Measurements from ENCODE around the gene LMBR1. TPM values are rescaled to one million over a fixed set of nuclear protein-coding genes. Genes with fewer than 3 reads are reported as not detected.

The LMBR1 gene
- total and polyA plus RNA-seq, 2 of the 13 experiments (the other 11 are each of a cell fraction or from before 2014, with no cell fraction given), result 20.9 to 39.6 TPM

DNA sequence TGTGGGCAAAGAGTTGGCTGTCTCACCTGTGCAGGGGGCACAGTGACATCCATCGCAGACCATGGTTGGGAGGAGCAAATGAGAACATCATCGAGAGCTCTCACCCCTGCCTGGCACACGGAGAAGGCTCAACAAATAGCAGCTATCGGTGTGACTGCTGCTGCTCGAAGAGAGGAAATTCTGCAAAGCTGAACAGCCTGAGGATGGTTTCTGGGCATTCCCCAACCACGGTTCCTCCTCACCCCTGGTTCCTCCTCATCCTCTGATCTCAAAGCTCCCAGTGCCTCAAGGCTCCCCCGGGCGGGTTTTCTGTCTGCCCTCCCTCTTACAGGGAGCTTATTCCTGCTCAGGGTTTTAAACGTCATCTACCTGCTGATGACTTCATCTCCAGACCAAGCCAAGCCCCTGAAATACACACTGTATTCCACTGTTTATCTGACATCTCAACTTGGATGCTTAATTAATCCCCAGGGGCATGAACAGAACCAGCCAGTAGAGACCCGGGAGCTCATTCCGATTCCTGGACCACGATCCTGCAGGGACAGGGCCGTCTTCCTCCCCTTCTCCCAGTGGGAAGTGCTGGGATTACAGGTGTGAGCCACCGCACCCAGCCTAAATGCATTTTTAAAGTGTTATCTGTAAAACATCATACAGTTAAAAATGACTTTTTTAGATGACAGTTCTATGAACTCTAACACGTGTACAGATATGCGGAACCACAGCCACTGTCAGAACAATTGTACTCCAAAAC lies 37.0 kb upstream of the LMBR1 start:
- no TSS peak for BruUV-seq (replicated peaks)
- DNase-seq (ENCODE audit: low spot score), result no peak
- no peak overlapping the region for H3K4me2 ChIP-seq (ENCODE audit: low read depth, low read length)
- H3K9ac ChIP-seq (ENCODE audit: insufficient read depth, low read depth, low read length), result no peak overlapping the region
- H3K79me2 ChIP-seq (ENCODE audit: insufficient read depth, low read length), result no peaks in the 10 kb centered on the region
- TF ChIP-seq DMAP1 (CRISPR knock-in tag; IDR thresholded peaks at IDR 0.05) (no peak), RFX3 (CRISPR knock-in tag; IDR thresholded peaks at IDR 0.05) (no peak), NPAS2 (CRISPR knock-in tag; IDR thresholded peaks at IDR 0.05; ENCODE audit: borderline replicate concordance) (no peak), ZIK1 (CRISPR knock-in tag; IDR thresholded peaks at IDR 0.05; ENCODE audit: borderline replicate concordance, low read depth) (no peak), ZNF720 (CRISPR knock-in tag; IDR thresholded peaks at IDR 0.05) (no peak), CHD2 (IDR thresholded peaks at IDR 0.05; ENCODE audit: low read depth, low read length) (no peak), ZFP62 (CRISPR knock-in tag; IDR thresholded peaks at IDR 0.05) (no peak), ZFP1 (CRISPR knock-in tag; IDR thresholded peaks at IDR 0.05) (no peak), AGO1 (IDR thresholded peaks at IDR 0.05; ENCODE audit: low read depth, low read length, poor library complexity, severe bottlenecking) (no peak), BHLHE40 (IDR thresholded peaks at IDR 0.05; ENCODE audit: low read length) (no peak), ZNF10 (CRISPR knock-in tag; IDR thresholded peaks at IDR 0.05; ENCODE audit: borderline replicate concordance, low read depth) (no peak), ZNF17 (CRISPR knock-in tag; IDR thresholded peaks at IDR 0.05) (no peak)
- TF ChIP-seq, protein P1, sequence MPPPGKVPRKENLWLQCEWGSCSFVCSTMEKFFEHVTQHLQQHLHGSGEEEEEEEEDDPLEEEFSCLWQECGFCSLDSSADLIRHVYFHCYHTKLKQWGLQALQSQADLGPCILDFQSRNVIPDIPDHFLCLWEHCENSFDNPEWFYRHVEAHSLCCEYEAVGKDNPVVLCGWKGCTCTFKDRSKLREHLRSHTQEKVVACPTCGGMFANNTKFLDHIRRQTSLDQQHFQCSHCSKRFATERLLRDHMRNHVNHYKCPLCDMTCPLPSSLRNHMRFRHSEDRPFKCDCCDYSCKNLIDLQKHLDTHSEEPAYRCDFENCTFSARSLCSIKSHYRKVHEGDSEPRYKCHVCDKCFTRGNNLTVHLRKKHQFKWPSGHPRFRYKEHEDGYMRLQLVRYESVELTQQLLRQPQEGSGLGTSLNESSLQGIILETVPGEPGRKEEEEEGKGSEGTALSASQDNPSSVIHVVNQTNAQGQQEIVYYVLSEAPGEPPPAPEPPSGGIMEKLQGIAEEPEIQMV (CRISPR knock-in tag; IDR thresholded peaks at IDR 0.05; ENCODE audit: low read depth), result no peak
- TF ChIP-seq, protein P2, sequence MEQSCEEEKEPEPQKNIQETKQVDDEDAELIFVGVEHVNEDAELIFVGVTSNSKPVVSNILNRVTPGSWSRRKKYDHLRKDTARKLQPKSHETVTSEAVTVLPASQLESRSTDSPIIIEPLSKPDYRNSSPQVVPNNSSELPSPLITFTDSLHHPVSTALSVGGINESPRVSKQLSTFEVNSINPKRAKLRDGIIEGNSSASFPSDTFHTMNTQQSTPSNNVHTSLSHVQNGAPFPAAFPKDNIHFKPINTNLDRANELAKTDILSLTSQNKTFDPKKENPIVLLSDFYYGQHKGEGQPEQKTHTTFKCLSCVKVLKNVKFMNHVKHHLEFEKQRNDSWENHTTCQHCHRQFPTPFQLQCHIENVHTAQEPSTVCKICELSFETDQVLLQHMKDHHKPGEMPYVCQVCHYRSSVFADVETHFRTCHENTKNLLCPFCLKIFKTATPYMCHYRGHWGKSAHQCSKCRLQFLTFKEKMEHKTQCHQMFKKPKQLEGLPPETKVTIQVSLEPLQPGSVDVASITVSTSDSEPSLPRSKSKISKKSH (CRISPR knock-in tag; IDR thresholded peaks at IDR 0.05; ENCODE audit: borderline replicate concordance), result no peak
- no peak for FAIRE-seq
- POLR2A ChIA-PET, result no interaction called here
- intact Hi-C loops (cut with micrococcal nuclease; ENCODE audit: unreplicated experiment), result no loop called here
- no peak overlapping the region for H2AFZ ChIP-seq (ENCODE audit: low read length)
- CTCF ChIA-PET (ENCODE audit: low intra/inter-chr PET ratio, low total read pairs), result no interaction called here
- no peak overlapping the region for H3K27ac ChIP-seq (ENCODE audit: extremely low read length, insufficient read depth, low read length)
- H3K4me1 ChIP-seq (ENCODE audit: insufficient read depth, low read length), result peaks cover 6% of the 10 kb centered on the region
- no peaks in the 10 kb centered on the region for H4K20me1 ChIP-seq (ENCODE audit: insufficient read depth, low read length)
- no peak overlapping the region for H3K4me3 ChIP-seq (replicated peaks in 1 of 3; ENCODE audit: insufficient read depth in 1 of 3, low read depth in 2 of 3, low read length in 3 of 3)
- in situ Hi-C loops (cut with HindIII; ENCODE audit: extremely low pct_ligation_motif_present, low pct_unique_long_range_greater_than_20kb), result no loop called here
- peaks cover 0 to 39% of the 10 kb centered on the region in 2 experiments; a peak in 3 of 5 replicates for H3K27me3 ChIP-seq (ENCODE audit: control insufficient read depth in 1 of 2, insufficient read depth in 2 of 2, low read length in 2 of 2)
- 39% methylated on average over 11 of the region's 16 CpGs for WGBS (ENCODE audit: low lambda C conversion rate)
- no peaks in the 10 kb centered on the region for H3K9me3 ChIP-seq (ENCODE audit: low read length)
- H3K36me3 ChIP-seq (replicated peaks in 1 of 2; ENCODE audit: control insufficient read depth in 1 of 2, insufficient read depth in 2 of 2, low read length in 2 of 2), result no peaks in the 10 kb centered on the region
- ATAC-seq, result peak; percentile 62

Data from HepG2 (cell line).